Mucosa of gallbladder (tissue), 1 donor: ENCODE measurements around the gene PDSS2. TPM values are rescaled to one million over a fixed set of nuclear protein-coding genes. Genes with fewer than 3 reads are reported as not detected.

Experiments
- DNase-seq: peaks from one replicate; pipeline ENCODE4 v3.0.0-alpha.2; 2020; ENCODE audit warnings: low spot score
- total RNA-seq: library from RNA; stranded (reverse); gene quantifications from one replicate; pipeline ENCODE4 v1.2.1, GENCODE V29; 2021
- donor health status: DM: no; HTN: no; CAD: no.

PDSS2 gene
- total RNA-seq, 1 donor from 2014 or later = 17.7 TPM

GRCh38 chr6:107361753-107362604, 97.4 kb downstream of the PDSS2 start:
- DNase-seq = no peak

DNA sequence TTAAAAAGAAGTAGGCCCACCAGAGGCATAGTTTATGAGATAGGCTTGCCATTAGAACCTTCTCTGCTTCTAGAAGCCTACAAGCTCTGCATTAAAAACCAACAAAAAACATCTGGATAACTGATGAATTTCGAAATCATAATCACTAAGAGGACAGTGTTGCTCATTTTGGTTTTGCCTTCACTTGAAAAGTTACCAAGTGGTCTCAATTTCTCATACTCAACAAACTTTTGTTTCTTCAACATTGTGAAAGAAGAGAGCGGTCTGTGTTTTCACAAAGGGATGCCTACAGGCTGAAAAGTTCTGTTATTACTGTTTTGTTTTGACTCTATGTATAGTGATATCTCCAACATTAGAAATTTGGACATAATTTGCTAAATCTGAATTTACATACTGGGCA, 98.9 kb downstream of the PDSS2 start:
- no peak for DNase-seq

DNA sequence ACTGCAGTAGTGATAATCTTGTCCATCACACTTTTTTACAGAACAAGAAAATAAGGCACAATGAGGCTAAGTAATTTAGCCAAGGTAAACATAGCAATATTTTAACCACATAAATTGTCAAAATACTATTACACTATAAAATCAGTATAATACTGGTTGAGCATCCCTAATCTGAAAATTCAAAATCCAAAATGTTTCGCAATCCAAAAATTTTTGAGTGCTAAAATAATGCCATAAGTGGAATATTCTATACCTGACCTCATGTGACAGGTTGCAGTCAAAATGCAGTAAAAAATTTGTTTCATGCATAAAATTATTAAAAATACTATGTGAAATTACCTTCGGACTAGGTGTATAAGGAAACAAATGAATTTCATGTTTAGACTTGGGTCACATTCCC, 101.5 kb downstream of the PDSS2 start:
- DNase-seq = no peak

DNA sequence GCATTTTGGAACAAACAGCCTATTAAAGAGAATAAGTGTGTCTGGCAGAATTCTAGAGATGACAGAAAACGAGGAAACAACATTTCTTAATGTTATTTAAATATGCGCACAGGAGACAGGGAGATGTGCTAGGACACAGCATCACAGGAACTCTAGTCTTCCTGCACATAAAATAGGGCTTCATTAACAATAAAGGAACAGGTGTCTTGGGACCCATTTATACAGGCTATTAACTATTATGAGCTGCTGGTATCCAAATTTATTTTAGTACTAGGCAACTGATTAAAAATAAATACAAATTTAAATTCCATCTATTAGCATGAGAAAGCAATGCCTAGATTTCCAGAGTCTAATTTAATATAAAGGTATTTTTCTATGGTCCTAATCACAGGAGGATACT, 102.3 kb downstream of the PDSS2 start:
- no peak for DNase-seq

DNA sequence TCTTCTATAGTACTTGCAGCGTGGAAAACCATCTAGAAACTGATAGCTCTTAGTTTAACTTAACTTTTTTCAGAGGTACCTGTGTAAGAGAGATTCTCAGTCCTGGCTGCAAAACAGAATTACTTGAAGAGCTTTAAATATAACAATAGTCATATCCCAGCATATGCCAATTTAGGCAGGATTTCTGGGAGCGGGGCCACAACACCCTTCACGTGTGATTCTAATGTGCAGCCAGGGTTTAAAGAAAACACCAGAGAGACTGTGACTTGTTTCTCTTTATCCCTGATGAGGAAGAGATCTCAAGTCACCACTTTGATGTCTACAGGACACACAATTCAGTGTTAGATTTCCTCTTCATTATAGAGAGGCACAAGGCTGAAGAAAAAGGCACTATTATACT, 103.7 kb downstream of the PDSS2 start:
- no peak for DNase-seq

DNA sequence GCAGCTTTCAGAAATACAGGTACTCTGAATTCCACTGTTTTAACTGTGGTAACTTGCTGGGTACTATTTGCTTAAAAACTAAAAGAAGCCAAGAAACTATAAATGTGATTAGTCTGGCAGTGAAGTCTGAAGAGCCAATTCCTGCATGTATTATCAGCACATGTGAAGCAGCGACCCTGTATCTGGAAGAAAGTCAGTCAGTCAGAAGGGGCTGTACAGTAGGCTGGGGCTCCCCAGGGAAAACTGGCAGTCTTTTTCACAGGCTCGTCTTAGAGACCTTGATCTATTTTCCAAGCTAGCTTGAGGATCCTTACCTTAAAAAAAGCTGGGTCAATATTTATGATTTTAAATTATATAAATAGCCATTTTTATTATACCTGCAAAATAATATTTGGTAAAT, 104.9 kb downstream of the PDSS2 start:
- no peak for DNase-seq

DNA sequence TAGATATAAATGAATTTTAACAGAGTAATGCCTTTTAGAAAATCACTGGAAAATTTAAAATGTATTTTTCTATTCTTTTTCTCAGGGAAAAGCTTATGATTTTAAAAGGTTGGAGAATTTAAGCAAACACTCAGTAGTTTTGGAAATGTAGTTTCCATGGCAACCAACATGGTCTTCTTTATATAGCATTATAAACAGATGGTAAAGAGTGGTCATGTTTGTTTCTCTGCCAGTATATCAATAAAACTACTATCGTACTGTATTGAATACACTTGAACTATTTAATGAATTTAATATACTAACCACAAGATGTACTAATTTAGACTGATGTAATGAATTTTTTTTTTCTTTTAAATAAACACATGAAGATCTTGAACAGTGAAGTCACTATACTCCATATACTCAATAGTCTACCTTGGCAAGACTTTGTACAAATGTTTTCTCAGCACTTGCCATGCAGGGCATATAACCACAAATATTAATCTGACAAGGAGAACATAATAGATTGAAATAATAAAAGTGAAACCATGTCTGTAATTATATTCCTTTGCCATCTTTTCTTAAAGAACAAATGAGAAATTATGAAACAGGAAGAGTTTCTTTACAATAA, 105.5 kb downstream of the PDSS2 start:
- no peak for DNase-seq

- no peak for DNase-seq
These were observed 111.1 kb downstream of the PDSS2 start for GRCh38 chr6:107348224-107348623.

DNA sequence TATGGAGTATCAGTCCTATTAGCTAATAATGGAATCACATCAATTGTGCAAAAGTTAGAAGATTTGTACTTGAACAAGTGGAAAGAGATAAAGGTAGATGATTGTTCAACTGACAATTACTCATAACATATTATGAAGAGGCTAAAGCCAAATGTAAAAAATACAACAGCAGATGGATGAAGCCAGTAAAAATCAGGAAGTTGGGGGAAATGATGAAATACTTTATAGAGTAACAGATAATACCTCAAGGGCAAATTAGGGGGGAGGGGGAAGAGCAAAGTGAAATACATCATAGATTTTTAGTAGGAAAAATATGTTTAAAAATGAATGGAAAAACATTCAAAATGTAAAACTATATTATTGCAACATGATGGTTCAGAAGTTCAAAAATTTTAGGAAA, 114.0 kb downstream of the PDSS2 start:
- DNase-seq = no peak

DNA sequence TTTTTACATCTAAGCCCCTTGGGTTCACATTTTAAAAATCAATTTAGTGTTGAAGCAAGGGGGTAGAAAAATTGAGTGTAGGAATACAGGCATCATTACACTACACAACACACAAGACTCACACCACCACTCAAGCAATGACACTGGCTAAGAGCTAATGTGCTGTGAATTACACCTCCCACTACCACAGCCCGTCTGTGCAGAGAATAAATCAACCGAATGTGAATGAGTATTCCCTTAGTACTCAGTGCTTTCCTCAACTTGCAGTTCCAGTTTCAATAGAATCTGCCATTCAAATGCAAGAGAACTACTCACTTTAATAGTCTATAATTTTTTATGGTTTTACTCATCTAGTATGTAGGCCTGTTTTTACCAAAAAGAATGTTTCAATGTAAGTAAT, 114.4 kb downstream of the PDSS2 start:
- DNase-seq = no peak

DNA sequence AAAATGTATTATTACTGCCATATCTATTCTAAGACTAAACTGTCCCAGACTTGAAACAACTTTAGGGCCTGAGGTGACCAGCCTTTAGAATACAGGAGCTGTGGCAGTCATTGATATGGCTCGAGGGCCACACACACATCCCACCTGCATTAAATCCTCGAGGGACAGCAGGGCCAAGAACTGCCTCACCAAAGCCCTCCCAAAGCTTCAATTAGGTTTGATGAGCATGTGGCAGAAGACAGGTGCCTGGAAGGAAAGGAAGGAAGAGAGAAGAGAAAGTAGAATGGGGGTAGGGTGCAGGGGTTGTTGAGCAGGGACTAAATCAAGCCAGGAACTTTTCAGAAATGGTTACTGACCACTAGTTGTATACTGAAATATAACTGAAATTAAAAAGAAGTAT, 115.0 kb downstream of the PDSS2 start:
- no peak for DNase-seq

DNA sequence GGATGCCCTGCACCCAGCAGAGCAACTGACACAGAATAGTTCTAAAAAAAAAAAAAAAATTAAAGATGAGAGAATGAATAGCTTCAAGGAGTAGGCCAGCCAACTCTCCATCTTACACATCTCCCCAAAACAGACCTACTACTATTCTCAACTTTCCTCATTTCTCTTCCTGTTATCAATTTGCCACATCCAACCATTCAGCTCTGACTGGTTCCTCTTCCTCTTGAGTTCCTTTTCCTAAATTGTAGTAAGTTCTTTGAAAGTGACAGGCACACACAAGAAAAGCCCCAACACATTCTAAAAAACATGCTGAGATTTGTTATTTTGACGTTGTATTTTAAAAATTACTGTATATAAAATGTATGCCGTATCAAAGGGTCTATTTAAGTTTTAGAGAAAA, 117.2 kb downstream of the PDSS2 start:
- no peak for DNase-seq

GRCh38 chr6:107340881-107341280, 118.5 kb downstream of the PDSS2 start:
- DNase-seq = no peak

DNA sequence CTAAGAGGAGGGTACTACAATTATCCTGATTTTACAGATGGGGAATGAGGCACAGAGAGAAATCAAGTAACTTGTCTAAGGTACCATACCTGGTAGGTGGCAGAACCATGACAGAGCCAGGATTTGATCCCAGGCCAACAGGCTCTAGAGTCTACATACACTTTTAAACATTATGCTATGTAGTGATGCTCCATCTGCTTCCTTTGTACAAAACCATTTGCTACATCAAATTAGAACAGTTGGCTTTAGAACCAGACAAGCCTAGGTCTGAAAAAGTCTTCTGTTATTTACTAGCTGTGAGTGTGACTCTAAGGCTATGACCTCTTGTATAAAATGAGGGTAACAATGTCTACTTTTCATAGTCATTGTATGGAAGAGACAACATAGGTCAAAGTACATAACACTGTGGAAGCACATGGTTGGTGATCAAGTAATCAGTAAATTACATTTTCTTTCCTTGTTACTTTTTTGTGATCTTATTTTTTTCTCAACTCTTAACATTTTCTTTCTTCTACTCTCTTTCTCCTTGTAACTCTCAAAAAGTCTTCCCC, 122.1 kb downstream of the PDSS2 start:
- no peak for DNase-seq

GRCh38 chr6:107334026-107334425, 125.3 kb downstream of the PDSS2 start:
- DNase-seq = no peak

DNA sequence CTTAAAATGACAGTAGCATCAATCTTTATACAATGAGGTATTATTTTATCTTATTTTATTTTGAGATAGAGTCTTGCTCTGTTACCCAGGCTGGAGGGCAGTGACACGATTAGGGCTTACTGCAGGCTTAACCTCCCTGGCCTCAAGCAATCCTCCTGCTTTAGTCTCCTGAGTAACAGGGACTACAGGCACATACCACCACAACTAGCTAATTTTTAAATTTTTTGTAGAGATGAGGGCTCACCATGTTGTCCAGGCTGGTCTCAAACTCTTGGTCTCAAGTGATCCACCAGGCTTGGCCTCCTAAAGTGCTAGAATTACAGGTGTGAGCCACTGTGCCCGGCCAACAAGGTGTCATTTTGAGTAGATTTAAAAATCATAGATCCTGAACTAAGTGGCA, 125.9 kb downstream of the PDSS2 start:
- DNase-seq = no peak

GRCh38 chr6:107331409-107332386, 127.7 kb downstream of the PDSS2 start:
- no peak for DNase-seq

DNA sequence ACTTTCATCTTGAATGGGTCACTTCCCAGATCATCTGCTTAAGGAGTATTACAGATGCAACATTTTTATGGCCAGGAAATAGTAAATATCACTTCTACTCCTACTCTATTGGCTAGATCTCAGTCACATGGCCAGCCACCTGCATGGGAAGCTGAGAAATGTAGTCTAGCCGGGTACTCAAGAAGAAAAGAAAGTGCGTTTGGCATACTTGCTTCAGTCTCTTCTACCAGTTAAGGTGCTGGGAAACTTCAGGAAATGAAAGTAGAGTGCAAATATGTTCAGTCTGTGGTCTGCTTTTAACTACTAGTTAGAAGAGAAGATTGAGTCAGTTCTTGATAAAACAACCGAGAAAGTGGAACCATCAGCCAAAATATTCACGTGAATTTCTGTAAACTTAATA, 129.2 kb downstream of the PDSS2 start:
- DNase-seq = no peak

GRCh38 chr6:107329063-107329860, 130.1 kb downstream of the PDSS2 start:
- no peak for DNase-seq

- no peak for DNase-seq
These were observed 131.3 kb downstream of the PDSS2 start for GRCh38 chr6:107328081-107328480.

GRCh38 chr6:107323133-107323785, 136.1 kb downstream of the PDSS2 start:
- DNase-seq = no peak
